BLaER1 (cell line): Measurements from ENCODE around the gene CCNY.

Source experiments
- H3K27ac ChIP-seq: shearing (Covaris generic); formaldehyde crosslinking; 2 replicates; pipeline ENCODE4 v1.8.1; 2022
- H3K27me3 ChIP-seq: shearing (Covaris generic); formaldehyde crosslinking; 2 replicates; pipeline ENCODE4 v1.8.1; 2022
- H3K36me3 ChIP-seq: shearing (Covaris generic); formaldehyde crosslinking; 2 replicates; pipeline ENCODE4 v1.8.1; 2022
- H3K4me1 ChIP-seq: shearing (Covaris generic); formaldehyde crosslinking; 2 replicates; pipeline ENCODE4 v1.8.1; 2022
- H3K4me2 ChIP-seq: shearing (Covaris generic); formaldehyde crosslinking; 2 replicates; pipeline ENCODE4 v1.8.1; 2022
- H3K4me3 ChIP-seq: shearing (Covaris generic); formaldehyde crosslinking; 2 replicates; pipeline ENCODE4 v1.8.1; 2022
- H3K9ac ChIP-seq: shearing (Covaris generic); formaldehyde crosslinking; 2 replicates; pipeline ENCODE4 v1.8.1; 2022
- H3K9me3 ChIP-seq: shearing (Covaris generic); formaldehyde crosslinking; 2 replicates; pipeline ENCODE4 v1.8.1; 2022
- H4K20me1 ChIP-seq: shearing (Covaris generic); formaldehyde crosslinking; 2 replicates; pipeline ENCODE4 v1.8.1; 2022
- Cebpa-rat ChIP-seq: shearing (Covaris generic); IDR thresholded peaks from 2 replicates; pipeline ENCODE4 v1.8.1; 2022

CCNY gene

DNA sequence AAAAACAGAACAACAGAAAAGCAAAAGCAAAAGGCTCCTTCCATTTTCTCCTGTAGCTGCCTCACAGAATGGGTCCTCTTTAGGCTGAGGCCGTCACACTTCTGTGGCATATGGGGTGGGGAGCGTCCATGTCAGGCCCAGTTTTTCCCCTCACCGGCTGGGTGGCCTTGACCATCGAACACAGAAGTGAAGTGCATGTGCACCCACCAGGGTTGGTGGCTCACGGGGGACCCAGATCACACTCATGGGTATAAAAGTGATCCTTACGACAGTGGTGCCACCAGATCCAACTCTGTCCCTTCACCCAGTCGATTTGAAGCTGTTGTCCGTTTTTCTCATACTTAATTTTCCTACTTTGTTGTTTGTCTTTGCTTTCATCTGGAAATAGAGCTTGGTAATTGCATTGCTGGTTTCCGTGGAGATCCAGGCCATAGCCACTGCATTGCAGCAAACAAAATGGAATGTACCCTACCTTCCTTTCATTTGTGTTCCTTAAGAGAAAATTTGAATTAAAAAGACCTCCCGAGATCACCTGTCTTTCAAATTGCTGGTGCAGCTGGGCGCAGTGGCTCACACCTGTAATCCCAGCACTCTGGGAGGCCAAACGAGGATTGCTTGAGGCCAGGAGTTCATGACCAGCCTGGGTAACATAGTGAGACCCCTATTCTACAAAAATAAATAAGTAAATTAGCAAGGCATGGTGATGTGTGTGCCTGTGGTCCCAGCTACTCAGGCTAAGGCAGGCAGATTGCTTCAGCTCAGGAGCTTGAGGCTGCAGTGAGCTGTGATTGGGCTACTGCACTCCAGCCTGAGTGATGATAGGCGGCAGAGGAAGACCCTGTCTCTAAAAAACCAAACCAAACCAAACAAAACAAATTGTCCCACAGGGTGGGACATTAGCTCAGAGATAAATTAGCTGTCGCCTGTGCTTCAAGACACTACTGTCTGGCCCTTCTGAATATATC, 258.1 kb downstream of the CCNY start:
- no peaks in the 10 kb centered on the region for H3K4me1 ChIP-seq
- H3K36me3 ChIP-seq = no peaks in the 10 kb centered on the region
- H3K27me3 ChIP-seq = no peaks in the 10 kb centered on the region
- H3K9me3 ChIP-seq = peaks cover 25% of the 10 kb centered on the region
- H3K4me2 ChIP-seq = no peak overlapping the region
- H3K4me3 ChIP-seq = no peak overlapping the region
- no peak overlapping the region for H3K9ac ChIP-seq
- H4K20me1 ChIP-seq = no peaks in the 10 kb centered on the region
- H3K27ac ChIP-seq = no peak overlapping the region
- TF ChIP-seq Cebpa-rat = no peak

GRCh38 chr10:35595106-35595505, 258.8 kb downstream of the CCNY start:
- no peak overlapping the region for H3K4me3 ChIP-seq
- H3K9ac ChIP-seq = no peak overlapping the region
- H3K27me3 ChIP-seq = no peaks in the 10 kb centered on the region
- no peak overlapping the region for H3K27ac ChIP-seq
- no peaks in the 10 kb centered on the region for H3K4me1 ChIP-seq
- no peaks in the 10 kb centered on the region for H3K36me3 ChIP-seq
- peaks cover 25% of the 10 kb centered on the region for H3K9me3 ChIP-seq
- H4K20me1 ChIP-seq = no peaks in the 10 kb centered on the region
- H3K4me2 ChIP-seq = no peak overlapping the region
- no peak for TF ChIP-seq Cebpa-rat

DNA sequence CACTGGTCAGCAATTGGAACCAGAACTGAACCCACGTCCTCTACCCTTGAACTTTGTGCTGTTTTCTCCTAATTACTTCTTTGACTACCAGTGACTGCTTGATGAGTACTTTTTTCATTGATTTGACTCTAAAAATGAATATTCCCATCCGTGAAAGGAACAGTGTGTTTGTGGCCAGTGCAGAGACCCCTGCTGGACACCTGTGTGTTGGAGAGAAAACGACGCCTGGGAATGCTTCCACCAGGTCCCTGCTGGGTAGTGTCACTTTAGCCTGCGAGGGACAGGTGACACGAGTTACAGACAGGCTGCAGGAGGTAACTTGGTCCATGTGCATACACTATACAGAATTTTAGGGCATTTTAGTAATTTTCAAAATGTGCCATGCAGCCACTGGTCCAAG, 262.1 kb downstream of the CCNY start:
- Histone ChIP-seq H3K4me3 (no peak overlapping the region), H3K4me2 (no peak overlapping the region), H3K4me1 (no peaks in the 10 kb centered on the region), H3K27me3 (no peaks in the 10 kb centered on the region), H4K20me1 (no peaks in the 10 kb centered on the region), H3K9me3 (peaks cover 8% of the 10 kb centered on the region), H3K36me3 (no peaks in the 10 kb centered on the region), H3K9ac (no peak overlapping the region), H3K27ac (no peak overlapping the region)
- no peak for TF ChIP-seq Cebpa-rat

DNA sequence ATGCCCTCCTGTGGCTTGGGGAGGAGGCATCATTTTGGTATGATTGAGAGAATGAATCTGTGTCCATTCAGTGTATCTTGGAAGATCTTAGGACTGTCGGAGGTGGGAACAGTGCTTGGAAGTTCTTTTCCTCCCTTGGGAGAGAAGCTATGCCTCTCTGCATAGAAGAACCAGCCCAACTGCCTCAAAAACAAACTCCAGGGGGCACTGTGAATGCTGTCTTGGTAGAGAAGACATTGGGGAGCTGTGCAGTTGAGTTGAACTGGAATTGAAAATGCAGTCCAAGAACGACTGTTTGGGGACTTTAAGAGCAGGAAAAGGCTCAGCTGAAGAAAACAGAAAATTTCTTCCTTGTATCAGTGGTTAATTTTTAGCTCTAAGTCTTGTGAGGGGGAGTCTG, 263.9 kb downstream of the CCNY start:
- H3K9me3 ChIP-seq = peaks cover 3% of the 10 kb centered on the region; the same call in 1 of the 2 replicates

GRCh38 chr10:35605191-35605590, 268.9 kb downstream of the CCNY start, which contains the start of gene GJD4:
Gene GJD4 (plus strand): TSS chr10:35605341. CDS start chr10:35605568, 227 bp downstream.
- Histone ChIP-seq H3K9ac (no peak within 1 kb of the TSS), H3K4me2 (no peak within 1 kb of the TSS), H3K36me3 (no peaks in the 10 kb centered on the region), H4K20me1 (no peaks in the 10 kb centered on the region), H3K27me3 (no peaks in the 10 kb centered on the region), H3K4me1 (no peaks in the 10 kb centered on the region), H3K27ac (no peak within 1 kb of the TSS), H3K4me3 (no peak within 1 kb of the TSS), H3K9me3 (peaks cover 27% of the 10 kb centered on the region)
- no peak for TF ChIP-seq Cebpa-rat

More for the DNA sequence above, 263.9 kb downstream of the CCNY start:
- Histone ChIP-seq H3K4me2 (no peak overlapping the region), H3K9ac (no peak overlapping the region), H4K20me1 (no peaks in the 10 kb centered on the region), H3K27me3 (no peaks in the 10 kb centered on the region), H3K4me3 (no peak overlapping the region), H3K4me1 (no peaks in the 10 kb centered on the region), H3K36me3 (no peaks in the 10 kb centered on the region), H3K27ac (no peak overlapping the region)
- TF ChIP-seq Cebpa-rat = no peak

DNA sequence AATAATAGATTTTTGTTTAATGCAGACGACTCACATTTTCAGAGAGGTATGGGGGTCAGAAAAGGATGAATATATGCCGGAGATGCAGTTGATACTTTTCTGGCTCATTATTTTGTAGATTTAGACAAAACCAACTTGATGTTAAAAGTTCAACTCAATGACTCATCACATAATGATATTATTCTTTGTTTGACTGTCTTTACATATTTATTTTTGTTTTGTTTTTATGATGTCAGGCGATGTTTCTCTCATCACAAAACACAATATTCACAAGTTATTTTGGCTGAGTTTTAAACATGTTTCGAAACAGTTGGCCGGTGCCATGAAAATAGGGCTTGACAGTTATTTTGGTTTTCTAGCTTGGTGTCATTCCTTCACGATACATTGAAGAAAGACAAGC, 270.1 kb downstream of the CCNY start:
- H3K27ac ChIP-seq = no peak overlapping the region
- H3K27me3 ChIP-seq = no peaks in the 10 kb centered on the region
- no peak overlapping the region for H3K9ac ChIP-seq
- H3K36me3 ChIP-seq = no peaks in the 10 kb centered on the region
- no peak overlapping the region for H3K4me2 ChIP-seq
- no peak overlapping the region for H3K4me3 ChIP-seq
- no peaks in the 10 kb centered on the region for H3K4me1 ChIP-seq
- TF ChIP-seq Cebpa-rat = no peak
- H4K20me1 ChIP-seq = no peaks in the 10 kb centered on the region
- H3K9me3 ChIP-seq = peaks cover 31% of the 10 kb centered on the region

GRCh38 chr10:35607475-35608327, 271.4 kb downstream of the CCNY start:
- H3K4me2 ChIP-seq = no peak overlapping the region
- no peak overlapping the region for H3K27ac ChIP-seq
- H3K9ac ChIP-seq = no peak overlapping the region
- no peaks in the 10 kb centered on the region for H3K36me3 ChIP-seq
- H3K9me3 ChIP-seq = peaks cover 31% of the 10 kb centered on the region
- no peaks in the 10 kb centered on the region for H4K20me1 ChIP-seq
- no peaks in the 10 kb centered on the region for H3K4me1 ChIP-seq
- no peak overlapping the region for H3K4me3 ChIP-seq
- no peak for TF ChIP-seq Cebpa-rat
- H3K27me3 ChIP-seq = no peaks in the 10 kb centered on the region

DNA sequence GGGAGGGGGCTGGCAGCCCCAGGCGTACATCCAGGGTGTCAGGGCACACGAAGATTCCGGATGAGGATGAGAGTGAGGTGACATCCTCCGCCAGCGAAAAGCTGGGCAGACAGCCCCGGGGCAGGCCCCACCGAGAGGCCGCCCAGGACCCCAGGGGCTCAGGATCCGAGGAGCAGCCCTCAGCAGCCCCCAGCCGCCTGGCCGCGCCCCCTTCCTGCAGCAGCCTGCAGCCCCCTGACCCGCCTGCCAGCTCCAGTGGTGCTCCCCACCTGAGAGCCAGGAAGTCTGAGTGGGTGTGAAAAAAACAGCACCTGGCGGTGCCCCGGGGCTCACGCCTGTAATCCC, 272.0 kb downstream of the CCNY start:
- no peak overlapping the region for H3K9ac ChIP-seq
- H3K4me2 ChIP-seq = no peak overlapping the region
- H3K4me3 ChIP-seq = no peak overlapping the region
- H3K27ac ChIP-seq = no peak overlapping the region
- peaks cover 31% of the 10 kb centered on the region for H3K9me3 ChIP-seq
- TF ChIP-seq Cebpa-rat = no peak
- H4K20me1 ChIP-seq = no peaks in the 10 kb centered on the region
- H3K36me3 ChIP-seq = no peaks in the 10 kb centered on the region
- H3K4me1 ChIP-seq = no peaks in the 10 kb centered on the region
- H3K27me3 ChIP-seq = no peaks in the 10 kb centered on the region

DNA sequence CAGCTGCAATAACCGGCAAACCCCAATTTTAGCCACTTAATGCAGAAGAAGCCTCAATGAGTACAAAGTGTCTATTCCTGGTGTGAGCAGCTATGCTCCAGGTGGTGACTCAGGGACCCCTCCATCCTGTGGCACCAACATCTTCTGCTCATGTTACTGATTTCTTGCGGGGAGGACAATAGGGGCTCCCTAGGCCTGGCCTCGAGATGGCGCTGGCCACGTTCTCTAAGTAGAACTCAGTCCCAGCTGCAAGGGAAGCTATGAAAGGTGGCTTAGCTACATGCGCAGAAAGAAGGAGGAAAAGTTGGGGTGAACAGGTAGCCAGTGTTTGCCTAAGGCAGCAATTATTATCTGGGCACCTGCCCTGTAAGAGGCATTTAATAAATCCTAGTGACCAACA, 275.4 kb downstream of the CCNY start:
- no peak overlapping the region for H3K9ac ChIP-seq
- no peak overlapping the region for H3K27ac ChIP-seq
- H4K20me1 ChIP-seq = no peaks in the 10 kb centered on the region
- no peak overlapping the region for H3K4me2 ChIP-seq
- no peak for TF ChIP-seq Cebpa-rat
- H3K27me3 ChIP-seq = no peaks in the 10 kb centered on the region
- peaks cover 31% of the 10 kb centered on the region for H3K9me3 ChIP-seq
- H3K36me3 ChIP-seq = no peaks in the 10 kb centered on the region
- no peaks in the 10 kb centered on the region for H3K4me1 ChIP-seq
- H3K4me3 ChIP-seq = no peak overlapping the region
